GM20000 (cell line): ENCODE data around the gene EHD4.
A peak's percentile ranks its signal among the peaks of the same experiment; 100 is the strongest.

ENCODE experiments used
- DNase-seq: peaks from one replicate; pipeline ENCODE4 v3.0.0; 2012; ENCODE audit warnings: low spot score
- CTCF ChIP-seq: IDR thresholded peaks from 2 replicates; pipeline ENCODE4 v1.5.1; 2012; ENCODE audit warnings: mild to moderate bottlenecking, control low read depth; ENCODE audit errors: extremely low read depth, missing control alignments

The EHD4 gene

DNA sequence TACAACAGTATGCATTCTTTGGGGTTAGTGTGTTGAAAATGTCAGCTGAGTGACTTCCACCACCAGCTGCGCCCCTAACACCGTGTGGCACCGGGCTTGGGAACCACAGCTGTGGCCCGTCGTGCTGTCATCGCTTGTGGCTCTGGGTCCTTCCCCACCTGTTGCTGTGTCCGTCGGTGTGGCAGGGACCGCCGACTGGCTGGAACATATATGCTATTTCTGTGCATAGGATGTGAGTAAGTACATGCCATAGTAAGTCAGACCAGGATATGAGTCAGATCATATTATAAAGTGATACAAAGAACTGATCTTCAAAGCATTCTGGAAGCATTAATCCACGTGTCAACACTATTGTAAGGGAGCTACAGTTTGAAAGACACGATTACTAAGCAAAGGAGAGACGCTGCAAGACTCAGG lies 31.9 kb downstream of the EHD4 start:
- DNase-seq, result no peak
- no peak for TF ChIP-seq CTCF

GRCh38 chr15:41939986-41940385 lies 32.4 kb downstream of the EHD4 start:
- TF ChIP-seq CTCF, result no peak
- DNase-seq, result no peak

DNA sequence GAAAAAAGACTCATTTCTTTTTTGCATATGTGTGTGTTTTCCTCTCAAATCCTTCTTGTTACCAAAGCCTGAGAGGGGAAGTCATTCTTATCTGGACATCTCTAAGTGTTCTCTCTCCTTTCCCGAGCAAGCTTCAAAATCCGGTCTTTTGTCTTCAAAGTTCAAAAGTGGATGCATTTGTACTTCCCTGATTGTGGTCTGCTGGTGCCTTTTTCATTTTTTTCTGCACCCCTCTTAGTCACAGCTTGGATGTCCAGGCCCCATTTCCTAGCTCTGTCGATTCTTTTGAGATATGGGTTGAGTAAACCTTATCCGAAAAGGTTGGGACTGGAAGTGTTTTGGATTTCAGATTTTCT lies 34.8 kb downstream of the EHD4 start:
- TF ChIP-seq CTCF, result no peak

GRCh38 chr15:41936649-41937567 lies 35.4 kb downstream of the EHD4 start:
- TF ChIP-seq CTCF, result peak; percentile 23
- peak; percentile 55 for DNase-seq

More for the DNA sequence above, 34.8 kb downstream of the EHD4 start:
- DNase-seq, result no peak

GRCh38 chr15:41936155-41936554 lies 36.2 kb downstream of the EHD4 start:
- no peak for TF ChIP-seq CTCF
- no peak for DNase-seq

GRCh38 chr15:41935566-41936020 lies 36.8 kb downstream of the EHD4 start:
- TF ChIP-seq CTCF, result no peak
- DNase-seq, result peak; percentile 23

DNA sequence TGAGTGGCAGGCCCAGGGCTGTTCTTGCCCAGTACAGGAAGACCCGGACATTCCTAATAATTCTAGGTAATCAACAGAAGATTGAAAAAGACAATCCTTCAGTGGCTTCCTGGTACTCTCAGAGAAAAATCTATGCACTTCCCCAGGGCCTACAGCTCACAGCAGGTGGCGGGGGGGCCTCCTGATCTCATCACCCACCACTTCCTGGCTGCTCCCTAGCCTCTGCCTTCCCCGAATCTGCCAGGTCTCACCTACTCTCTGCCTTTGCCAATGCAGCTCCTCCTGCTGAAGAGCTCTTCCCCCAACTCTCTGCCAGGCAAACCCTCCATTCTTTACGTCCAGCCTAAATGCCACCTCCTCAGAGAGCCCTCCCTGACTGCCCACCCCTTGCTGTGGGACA lies 37.5 kb downstream of the EHD4 start:
- DNase-seq, result peak; percentile 45
- TF ChIP-seq CTCF, result no peak
